GM18873 (cell line): ENCODE data around the gene CFHR1.

ENCODE experiments used
- ATAC-seq: cut with Tn5 transposase; IDR thresholded peaks from one replicate; pipeline ENCODE4 v1.9.1; 2021; ENCODE audit warnings: mild to moderate bottlenecking, moderate library complexity, moderate number of reproducible peaks; ENCODE audit not compliant: unreplicated experiment, low FRiP score

CFHR1 gene

GRCh38 chr1:196873385-196873784, 53.9 kb downstream of the CFHR1 start:
- no peak for ATAC-seq

DNA sequence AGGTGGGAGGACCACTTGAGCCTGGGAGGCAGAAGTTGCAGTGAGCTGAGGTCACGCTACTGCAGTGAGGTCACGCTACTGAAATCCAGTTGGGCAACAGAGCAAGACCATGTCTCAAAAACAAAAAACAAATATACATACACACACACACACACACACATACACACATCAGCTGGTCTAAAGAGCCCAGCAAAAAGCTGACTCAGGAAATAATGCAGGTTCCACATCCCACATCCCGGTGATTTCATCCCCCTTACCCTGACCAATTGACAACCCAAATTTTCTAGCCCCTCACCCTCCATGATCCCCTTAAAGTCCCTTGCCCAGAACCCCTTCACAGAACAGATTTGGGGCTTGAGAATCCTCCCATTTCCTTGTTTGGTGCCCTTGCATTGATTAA, 56.4 kb downstream of the CFHR1 start:
- no peak for ATAC-seq

DNA sequence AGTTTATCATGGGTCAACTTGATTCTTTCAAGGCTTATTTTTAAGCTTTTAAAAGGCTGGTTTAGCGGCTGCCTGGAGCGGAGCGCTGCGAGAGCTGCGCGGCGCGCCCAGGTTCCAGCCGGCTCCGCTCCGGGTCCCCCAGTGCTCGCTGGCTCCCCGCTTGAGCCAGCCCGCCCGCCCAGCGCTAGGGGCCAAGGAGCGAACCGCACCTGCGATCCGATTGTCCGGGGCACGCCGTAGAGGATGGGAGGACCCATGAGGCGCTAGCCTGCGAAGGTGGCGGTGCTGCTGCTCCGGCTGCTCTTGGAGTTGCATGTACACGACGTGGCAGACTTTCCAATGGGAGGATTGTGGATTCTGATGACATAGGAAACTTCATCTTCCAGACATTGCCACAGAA, 58.4 kb downstream of the CFHR1 start:
- ATAC-seq, result no peak
